Measurements from ENCODE around the gene KIF6. TPM values are rescaled to one million over a fixed set of nuclear protein-coding genes. Genes with fewer than 3 reads are reported as not detected.
"Not testable (repeated sequence)": the region's sequence is repeated elsewhere in the genome, so short reads cannot be mapped to it uniquely, and the experiment has no call there.

Gene KIF6
- polyA plus RNA-seq, 1 donor, result 6.6 TPM

- not testable (repeated sequence) for DNase-seq
These were observed 1.9 kb downstream of the KIF6 start for GRCh38 chr6:39723350-39723749.

DNA sequence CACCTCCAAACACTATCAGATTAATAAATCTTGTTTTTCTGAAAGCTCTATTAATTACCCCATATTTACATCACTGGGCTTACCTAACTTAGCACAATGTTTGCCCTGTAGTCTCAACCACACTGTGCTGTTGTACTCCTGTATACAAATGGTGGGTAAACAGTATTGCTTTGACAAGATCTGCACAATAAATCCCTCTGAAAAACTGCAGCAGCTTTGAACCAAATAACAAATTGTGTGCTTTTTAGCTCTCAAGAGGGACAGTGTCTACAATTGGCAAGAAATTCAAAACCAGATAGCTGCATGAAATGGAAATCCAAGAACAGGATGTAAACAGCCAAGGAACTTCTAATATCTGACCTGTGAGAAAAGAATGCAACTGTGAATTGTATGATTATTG, 10.4 kb downstream of the KIF6 start:
- no peak for DNase-seq

DNA sequence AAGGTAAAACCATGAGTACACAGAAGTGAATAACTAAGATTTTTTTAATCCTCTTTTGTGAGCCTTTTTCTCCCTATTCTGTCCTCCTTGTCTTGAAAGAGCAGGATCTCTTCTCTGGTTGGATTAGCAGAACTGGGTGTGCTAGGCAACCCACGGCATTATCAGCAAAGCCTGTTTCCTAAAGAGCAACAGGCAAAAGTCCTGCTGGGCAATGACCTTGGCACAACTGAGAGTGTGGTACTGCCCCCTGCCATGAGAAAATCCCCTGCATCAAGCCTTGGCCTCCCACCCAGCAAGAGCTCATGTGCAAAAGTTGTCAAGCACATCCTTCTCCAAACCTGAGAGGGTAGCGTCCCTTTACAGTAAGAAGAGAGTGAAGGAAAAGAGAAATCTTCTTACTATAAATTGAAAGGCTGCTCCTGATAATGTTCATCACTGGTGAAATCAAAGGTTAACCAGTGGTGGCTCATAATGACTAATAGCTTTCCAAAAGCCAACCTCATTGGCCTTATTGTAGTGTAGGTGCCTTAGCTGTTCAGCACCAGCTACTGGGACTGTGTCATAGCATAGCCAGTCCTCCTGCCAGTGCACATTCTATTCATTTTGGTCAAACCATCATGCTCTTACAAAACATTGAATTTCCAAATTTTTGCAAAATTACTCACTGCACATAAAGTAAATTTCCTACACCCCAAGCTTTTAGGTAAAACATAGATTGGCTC, 17.1 kb downstream of the KIF6 start:
- no peak for DNase-seq

- DNase-seq, result no peak
These were observed 18.3 kb downstream of the KIF6 start for GRCh38 chr6:39706819-39707335.

DNA sequence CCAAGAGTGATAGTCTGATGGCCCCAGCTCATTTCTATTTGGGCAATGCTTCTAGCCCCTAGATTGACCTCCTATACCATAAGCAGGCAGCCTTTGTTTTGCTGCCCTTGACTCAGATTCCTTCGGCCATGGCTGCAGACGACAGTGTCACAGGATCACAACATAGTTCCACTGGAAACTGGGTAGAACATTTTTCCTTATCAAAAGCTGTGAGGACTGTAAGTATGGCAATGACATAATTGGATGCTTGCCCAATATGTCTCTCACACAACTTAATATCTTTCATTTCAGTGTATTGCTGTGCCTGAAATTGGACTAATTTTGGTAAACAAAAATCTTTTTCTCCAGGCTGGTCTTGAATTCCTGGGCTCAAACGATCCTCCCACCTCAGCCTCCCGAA, 22.9 kb downstream of the KIF6 start:
- no peak for DNase-seq

DNA sequence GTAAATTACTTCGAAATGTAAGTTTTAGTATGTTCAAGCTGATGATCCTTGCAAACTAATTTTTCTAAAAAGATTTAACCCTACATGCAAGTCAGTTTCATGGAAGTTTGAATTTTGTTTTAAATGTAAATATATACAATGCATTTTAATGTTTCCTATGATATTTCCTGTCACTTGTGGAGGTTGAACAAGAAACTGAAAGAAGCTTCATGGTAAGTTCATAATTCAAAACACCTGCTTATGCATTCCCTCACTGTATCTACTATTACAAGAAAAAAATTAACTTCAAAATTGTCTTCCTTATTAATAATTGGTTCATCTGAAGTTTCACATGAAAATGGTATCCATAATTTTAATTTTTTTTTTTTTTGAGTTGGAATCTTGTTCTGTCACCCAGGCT, 24.8 kb downstream of the KIF6 start:
- no peak for DNase-seq

DNA sequence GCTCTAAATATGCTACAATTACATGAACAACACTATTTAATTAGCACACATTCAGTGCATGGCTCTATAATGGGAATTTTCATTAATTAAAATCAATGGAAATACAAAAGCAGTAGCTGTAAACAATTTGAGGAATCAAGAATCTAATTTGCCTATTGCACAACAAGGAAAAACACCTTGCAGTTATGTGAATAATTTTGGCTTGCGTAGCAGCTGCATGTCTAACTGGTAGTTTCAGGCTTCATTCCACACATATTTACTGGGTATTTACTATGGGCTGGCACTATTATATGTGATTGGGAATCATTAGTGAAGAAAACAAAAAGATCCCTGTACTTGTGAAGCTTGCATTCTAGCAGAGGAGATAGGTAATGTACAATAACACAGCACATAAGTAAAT, 26.4 kb downstream of the KIF6 start:
- no peak for DNase-seq

DNA sequence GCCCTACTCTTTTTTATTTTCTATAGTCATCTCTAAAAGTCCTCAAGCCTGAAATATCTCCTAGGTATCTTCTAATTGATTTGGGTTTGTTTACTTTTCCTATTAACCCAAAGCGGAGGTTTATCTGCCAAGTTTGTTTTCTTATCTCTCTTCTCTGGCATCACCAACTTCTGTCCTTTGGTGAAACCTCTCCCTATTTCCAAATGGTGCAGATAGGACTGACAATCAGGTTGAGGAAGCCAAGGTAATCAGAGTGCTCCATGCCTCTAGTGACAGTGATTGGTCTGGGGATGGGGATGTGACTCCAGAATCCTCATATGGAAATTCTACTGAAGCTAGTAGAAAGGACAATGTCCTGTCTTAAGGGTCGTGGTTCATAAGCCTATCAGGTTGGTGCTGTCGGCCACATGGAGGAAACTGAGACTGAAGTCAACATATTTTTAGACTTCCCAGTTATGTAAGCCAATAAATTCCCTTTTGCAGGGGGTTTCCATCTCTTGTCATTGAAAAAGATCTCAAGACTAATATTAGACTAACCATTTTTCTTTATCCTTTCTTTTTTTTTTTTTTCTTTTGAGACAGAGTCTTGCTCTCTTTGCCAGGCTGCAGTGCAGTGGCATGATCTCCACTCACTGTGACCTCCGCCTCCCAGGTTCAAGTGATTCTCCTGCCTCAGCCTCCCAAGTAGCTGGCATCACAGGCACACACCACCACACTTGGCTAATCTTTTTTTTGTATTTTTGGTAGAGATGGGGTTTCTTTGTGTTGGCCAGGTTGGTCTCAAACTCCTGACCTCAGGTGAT, 28.0 kb downstream of the KIF6 start:
- DNase-seq, result no peak

- DNase-seq, result no peak
These were observed 29.8 kb downstream of the KIF6 start for GRCh38 chr6:39695447-39695846.

GRCh38 chr6:39693206-39693605, 32.0 kb downstream of the KIF6 start:
- DNase-seq, result no peak

- DNase-seq, result no peak
These were observed 36.7 kb downstream of the KIF6 start for GRCh38 chr6:39688494-39688893.

DNA sequence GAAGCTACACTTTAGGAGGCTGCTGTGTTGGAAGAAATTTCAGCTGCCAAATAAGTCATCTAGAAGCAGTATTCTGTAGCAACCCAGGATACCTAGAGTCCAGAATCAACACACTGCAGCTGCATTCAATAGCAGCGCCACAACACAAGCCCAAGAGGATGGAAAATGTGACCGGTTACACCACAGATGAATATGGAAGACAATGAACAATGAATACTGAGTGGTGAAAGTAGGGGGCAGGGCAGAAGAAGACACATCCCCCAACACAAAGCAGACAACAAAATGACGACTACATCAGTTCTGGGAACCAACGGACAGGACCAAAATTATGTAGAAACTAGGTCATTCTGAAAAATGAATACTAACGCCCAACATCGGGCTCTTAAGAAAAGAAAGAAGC, 38.2 kb downstream of the KIF6 start:
- no peak for DNase-seq

GRCh38 chr6:39685938-39686337, 39.3 kb downstream of the KIF6 start:
- DNase-seq, result no peak

DNA sequence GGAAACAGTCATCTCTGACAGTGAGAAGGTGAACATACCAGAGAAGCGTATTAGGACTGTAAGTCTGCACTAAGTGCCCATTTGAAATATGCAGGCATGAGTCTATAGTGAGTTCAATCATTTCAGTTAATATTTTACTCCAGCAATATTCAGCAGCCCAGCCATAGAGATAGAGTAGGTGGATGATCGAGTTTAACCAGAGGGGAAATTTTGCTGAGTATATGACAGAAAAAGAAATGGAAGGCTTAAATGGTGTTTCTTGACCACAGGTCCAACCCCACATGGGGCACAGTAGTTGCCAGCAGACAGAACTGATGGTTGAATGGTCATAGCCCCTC, 39.8 kb downstream of the KIF6 start:
- DNase-seq, result no peak

DNA sequence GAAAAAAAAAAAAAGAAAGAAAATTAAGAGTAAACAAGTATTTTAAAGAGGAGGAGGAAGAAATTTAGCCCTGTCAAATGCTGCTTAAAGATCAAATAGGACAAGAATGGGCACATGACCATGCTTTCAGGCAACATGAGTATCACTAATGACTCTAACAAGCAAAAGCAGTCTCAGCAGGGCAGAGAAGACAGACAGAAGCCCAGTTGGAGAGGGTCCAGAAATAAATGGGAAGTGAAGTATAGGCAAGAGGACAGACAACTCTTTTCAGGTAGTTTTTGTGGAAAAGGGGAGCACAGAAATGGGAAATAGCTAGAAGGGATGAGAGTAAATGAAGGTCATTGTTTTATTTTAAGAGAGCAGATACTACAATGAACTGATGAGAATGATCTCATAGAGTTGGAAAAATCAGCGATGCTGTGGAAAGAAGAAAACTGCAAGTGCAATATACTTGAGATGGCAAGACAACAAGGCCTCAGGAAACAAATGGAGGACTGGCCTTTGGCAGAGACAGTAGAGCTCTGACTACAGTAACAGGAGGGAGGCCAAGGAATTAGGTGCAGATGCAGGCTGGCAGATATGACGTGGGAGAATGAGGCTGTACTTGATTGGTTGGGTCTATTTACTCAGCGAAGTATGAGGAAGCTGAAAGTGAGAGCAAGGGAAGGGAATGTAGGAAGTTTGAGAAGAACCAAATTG, 40.3 kb downstream of the KIF6 start:
- DNase-seq, result no peak

DNA sequence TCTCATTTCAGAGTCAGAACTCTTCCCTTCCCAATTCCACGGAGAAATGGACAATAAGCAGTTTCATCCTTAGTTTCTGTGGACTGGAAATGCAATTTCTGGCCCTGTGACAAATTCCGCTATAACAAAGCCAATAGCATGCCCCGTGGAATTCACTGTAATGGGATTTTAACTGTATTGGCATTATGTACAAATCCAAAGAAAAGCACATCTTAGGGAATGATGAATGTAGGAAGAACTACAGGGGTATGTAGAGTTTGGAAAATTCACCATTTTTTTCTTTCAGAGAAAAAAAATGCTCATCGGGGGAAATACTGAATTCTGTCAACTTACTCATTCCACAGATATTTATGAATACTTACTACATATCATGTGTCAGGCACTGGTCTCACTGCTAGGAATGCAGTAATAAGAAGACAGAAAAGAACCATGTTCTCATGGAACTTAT, 43.5 kb downstream of the KIF6 start:
- no peak for DNase-seq

DNA sequence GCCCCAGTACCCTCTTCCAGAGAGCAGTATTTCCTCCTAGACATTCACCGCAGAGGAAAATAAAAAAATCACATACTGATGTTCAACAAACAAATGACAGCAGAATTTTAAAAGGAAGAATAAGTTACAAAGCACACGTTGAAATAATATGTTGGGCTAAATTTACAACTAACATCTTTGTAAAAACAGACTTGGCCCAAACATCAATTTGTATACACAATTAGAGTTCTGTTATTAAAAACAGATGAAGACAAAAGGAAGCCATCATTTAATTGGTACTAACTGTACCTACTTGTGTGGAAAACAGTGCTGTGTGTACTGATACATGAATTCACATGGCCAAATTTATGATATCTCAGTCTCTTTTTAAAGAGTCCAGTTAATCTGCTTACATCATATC, 46.3 kb downstream of the KIF6 start:
- no peak for DNase-seq

DNA sequence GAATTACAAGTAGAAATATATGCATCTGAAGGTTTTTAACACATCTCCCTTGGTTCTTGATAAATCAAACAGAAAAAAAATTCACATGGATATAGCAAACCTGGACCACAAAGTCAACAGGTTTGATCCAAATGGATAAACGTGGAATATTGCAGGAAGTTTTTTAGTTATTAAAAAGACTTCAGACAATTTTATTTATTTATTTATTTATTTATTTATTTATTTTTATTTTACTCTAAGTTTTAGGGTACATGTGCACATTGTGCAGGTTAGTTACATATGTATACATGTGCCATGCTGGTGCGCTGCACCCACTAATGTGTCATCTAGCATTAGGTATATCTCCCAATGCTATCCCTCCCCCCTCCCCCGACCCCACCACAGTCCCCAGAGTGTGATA, 47.9 kb downstream of the KIF6 start:
- DNase-seq, result not testable (repeated sequence)

- DNase-seq, result no peak
These were observed 54.7 kb downstream of the KIF6 start for GRCh38 chr6:39670519-39670918.

- no peak for DNase-seq
These were observed 55.2 kb downstream of the KIF6 start for GRCh38 chr6:39669973-39670342.

DNA sequence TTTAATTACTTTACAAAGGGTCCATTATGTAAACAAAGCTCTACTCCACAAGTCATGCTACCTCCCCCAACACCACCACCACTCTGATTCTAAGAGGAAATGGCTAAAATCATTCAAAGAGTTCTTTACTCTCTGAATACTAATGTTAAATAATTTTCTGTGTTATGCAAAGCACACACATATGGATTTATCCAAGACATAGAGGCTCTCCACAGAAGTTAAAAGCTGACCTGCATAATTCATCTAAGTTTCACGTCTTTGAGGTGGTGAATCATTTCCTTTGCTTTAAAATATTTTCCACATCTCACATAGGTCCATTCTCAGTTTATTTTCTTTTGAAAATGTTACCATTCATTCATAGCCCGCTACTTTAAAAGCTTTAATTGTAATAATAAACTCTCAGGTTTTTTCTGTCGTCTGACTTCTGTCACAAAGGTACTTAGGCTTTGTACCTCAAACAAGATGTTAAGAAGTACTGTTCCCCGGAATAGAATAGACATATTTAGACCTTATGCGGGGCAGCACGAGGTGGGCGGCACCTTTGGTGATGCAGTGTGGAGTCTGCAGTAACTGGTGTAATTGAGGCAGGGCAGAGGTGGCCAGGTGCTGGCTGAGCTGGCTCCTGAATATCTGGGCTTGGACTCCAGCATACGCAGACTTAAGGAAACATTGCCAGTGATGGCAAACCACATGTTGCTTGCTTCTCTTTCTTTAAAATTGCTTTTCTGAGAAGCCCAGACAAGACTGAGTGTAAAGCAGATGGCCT, 55.8 kb downstream of the KIF6 start:
- no peak for DNase-seq

Measured in left kidney (tissue), 2 donors.